Kidney (tissue), 19 donors: Measurements from ENCODE around the gene FAM25C. TPM values are rescaled to one million over a fixed set of nuclear protein-coding genes. Genes with fewer than 3 reads are reported as not detected.
"Not testable (repeated sequence)": the region's sequence is repeated elsewhere in the genome, so short reads cannot be mapped to it uniquely, and the experiment has no call there.

Experiments used
- DNase-seq, 5 donors: peaks; one replicate each; pipeline ENCODE4 v3.0.0-alpha.2; 2013 to 2020
- FAIRE-seq: peaks from 2 replicates; lab custom pipeline; 2012; peaks lifted over from hg19 to GRCh38; lab: Jason Lieb, UNC
- H3K27ac ChIP-seq, 2 donors: one replicate each; pipeline ENCODE4 v1.7.0; 2013; ENCODE audit warnings: low read depth in 2 of 2, low read length in 2 of 2, inconsistent platforms in 1 of 2
- H3K27me3 ChIP-seq: one replicate; pipeline ENCODE4 v1.7.1; 2013; ENCODE audit warnings: low read length, inconsistent platforms; ENCODE audit not compliant: control insufficient read depth, insufficient read depth
- H3K36me3 ChIP-seq, 3 donors: one replicate each; pipeline versions ENCODE4 v1.7.0 to v1.7.1; 2013; ENCODE audit warnings: low read length in 3 of 3, control low read depth in 1 of 3, inconsistent platforms in 1 of 3; ENCODE audit not compliant: insufficient read depth in 3 of 3, control insufficient read depth in 2 of 3
- H3K4me1 ChIP-seq, 3 donors: one replicate each; pipeline versions ENCODE4 v1.7.0 to v1.7.1; 2013; ENCODE audit warnings: low read length in 3 of 3, inconsistent platforms in 1 of 3, low read depth in 1 of 3; ENCODE audit not compliant: control insufficient read depth in 2 of 3, insufficient read depth in 2 of 3
- H3K4me3 ChIP-seq, 3 donors: one replicate each; pipeline versions ENCODE4 v1.7.0 to v1.8.1; 2013; ENCODE audit warnings: low read length in 3 of 3, control low read depth in 1 of 3, inconsistent platforms in 1 of 3
- H3K9ac ChIP-seq, 3 donors: one replicate each; pipeline versions ENCODE4 v1.7.0 to v1.7.1; 2013; ENCODE audit warnings: low read length in 3 of 3, control low read depth in 1 of 3, inconsistent platforms in 1 of 3
- H3K9me3 ChIP-seq, 3 donors: one replicate each; pipeline versions ENCODE4 v1.7.0 to v1.7.1; 2013; ENCODE audit warnings: low read length in 3 of 3, control low read depth in 1 of 3, inconsistent platforms in 1 of 3; ENCODE audit not compliant: control insufficient read depth in 2 of 3, insufficient read depth in 1 of 3
- intact Hi-C: fragments of 100-400 bp; cut with DNase I; formaldehyde crosslinking; loops from one replicate; pipeline ENCODE4 v1.11.1; 2022
- long read RNA-seq, 10 donors: library from polyadenylated mRNA in 1 of 10; unstranded in 1 of 10; transcript quantifications; one replicate each; pipeline ENCODE4 v2.0.0 and lab custom pipeline, GENCODE V29; 2021 to 2026
- polyA plus RNA-seq: library from polyadenylated mRNA; stranded (reverse); fragments of 350-450 nt; fragmentation: Illumina TruSeq; extraction: RNeasy Lipid Tissue Mini Kit (QIAGEN cat#74804); gene quantifications from one replicate; pipeline ENCODE4 v1.2.3, GENCODE V29; 2014; ENCODE audit warnings: low read depth, low replicate concordance; ENCODE audit not compliant: insufficient read depth
- total RNA-seq: library from RNA; stranded (reverse); fragmentation: NEBNext Ultra II Directional; extraction: Animal tissue kit (Norgen Biotek cat#: 25700); gene quantifications from one replicate; pipeline ENCODE4 v1.2.1, GENCODE V29; 2021
- donor health status: control.
- donor health status: control.
- donor health status: DM: yes; HTN: yes; CAD: no.
- donor health status: Normal renal cell carcinoma (clear cell type).

Gene FAM25C
- total RNA-seq (not detected), polyA plus RNA-seq (not detected)
- long read RNA-seq, donor 1 = 0 reads
- long read RNA-seq, donor 2 = 0 reads
- long read RNA-seq, donor 3 = 0 reads
- long read RNA-seq, donor 4 = 0 reads
- long read RNA-seq, donor 5 = 0 reads
- long read RNA-seq, donor 6 = 0 reads
- long read RNA-seq, donor 7 = 0 reads
- long read RNA-seq, donor 8 = 0 reads
- long read RNA-seq, donor 9 = 0 reads
- long read RNA-seq, donor 10 = 0 reads

- H3K4me1 ChIP-seq, FAIRE-seq, H3K27ac ChIP-seq, intact Hi-C loops, H3K36me3 ChIP-seq, DNase-seq, H3K9ac ChIP-seq, H3K9me3 ChIP-seq, H3K4me3 ChIP-seq, H3K27me3 ChIP-seq: not testable (repeated sequence)
These were observed at the start of gene FAM25C for GRCh38 chr10:47999691-48000090. Gene FAM25C (minus strand): TSS chr10:47999791. CDS start chr10:47999765, 26 bp downstream.

- H3K9ac ChIP-seq, H3K4me3 ChIP-seq, H3K4me1 ChIP-seq, H3K27ac ChIP-seq, H3K27me3 ChIP-seq, DNase-seq, H3K9me3 ChIP-seq, intact Hi-C loops, FAIRE-seq, H3K36me3 ChIP-seq: not testable (repeated sequence)
These were observed 45.0 kb upstream of the FAM25C start for GRCh38 chr10:48044557-48044956.

GRCh38 chr10:48031390-48031789 is 31.8 kb upstream of the FAM25C start:
- FAIRE-seq = not testable (repeated sequence)
- peak in 1 of 5 donors; percentile 18 for DNase-seq

DNA sequence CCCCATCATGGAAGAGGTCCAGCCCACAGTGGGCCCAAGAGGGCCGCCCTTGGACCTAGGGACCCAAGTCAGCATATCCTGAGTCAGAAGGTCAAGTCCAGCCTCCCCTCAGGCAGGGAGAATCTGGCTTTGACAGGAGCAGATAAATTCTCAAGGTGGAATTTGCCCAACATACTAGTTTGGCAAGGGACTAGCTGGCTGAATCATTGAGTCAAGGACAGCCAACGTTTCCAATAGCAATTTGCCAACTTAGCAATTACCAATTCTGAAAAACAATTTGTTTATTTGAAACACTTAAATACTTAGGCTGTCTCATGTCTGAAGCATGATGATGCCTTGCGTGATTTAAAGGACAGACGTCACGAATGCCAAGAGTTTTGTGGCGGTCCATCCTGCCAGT is 2.7 kb upstream of the FAM25C start:
- intact Hi-C loops, H3K36me3 ChIP-seq, H3K27me3 ChIP-seq, H3K4me3 ChIP-seq, H3K27ac ChIP-seq, H3K4me1 ChIP-seq, H3K9me3 ChIP-seq, DNase-seq, FAIRE-seq, H3K9ac ChIP-seq: not testable (repeated sequence)

More at GRCh38 chr10:48031390-48031789, 31.8 kb upstream of the FAM25C start:
- H3K27ac ChIP-seq, intact Hi-C loops, H3K4me3 ChIP-seq, H3K27me3 ChIP-seq, H3K9me3 ChIP-seq, H3K4me1 ChIP-seq, H3K36me3 ChIP-seq, H3K9ac ChIP-seq: not testable (repeated sequence)

GRCh38 chr10:47994045-47994444 is 5.5 kb downstream of the FAM25C start:
- FAIRE-seq, intact Hi-C loops, H3K9ac ChIP-seq, H3K9me3 ChIP-seq, H3K4me1 ChIP-seq, H3K36me3 ChIP-seq, H3K27ac ChIP-seq, H3K4me3 ChIP-seq, H3K27me3 ChIP-seq, DNase-seq: not testable (repeated sequence)

DNA sequence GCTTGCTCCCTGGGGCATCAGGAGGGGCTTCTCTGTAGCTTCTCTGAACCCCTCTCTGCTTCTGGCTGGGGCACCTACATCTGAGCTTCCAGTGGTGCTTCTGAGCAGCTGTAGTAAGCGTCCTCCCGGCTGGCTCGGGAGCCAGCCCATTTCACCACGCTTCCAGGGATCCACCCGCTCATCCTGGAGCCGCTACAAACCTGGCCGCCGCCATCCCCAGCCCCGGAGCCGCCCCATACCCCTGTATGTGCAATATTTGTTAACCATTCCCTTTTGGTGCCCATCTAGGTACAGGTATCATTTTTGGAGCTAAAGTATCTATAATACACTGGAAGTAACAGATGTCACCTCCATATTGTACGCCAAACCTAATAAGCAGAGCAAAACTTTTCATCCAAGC is 7.0 kb downstream of the FAM25C start:
- H3K4me1 ChIP-seq, FAIRE-seq, H3K4me3 ChIP-seq, H3K27ac ChIP-seq, H3K9me3 ChIP-seq, intact Hi-C loops, H3K27me3 ChIP-seq, H3K9ac ChIP-seq, H3K36me3 ChIP-seq: not testable (repeated sequence)
- DNase-seq = peak in 1 of 5 donors; percentile 51

DNA sequence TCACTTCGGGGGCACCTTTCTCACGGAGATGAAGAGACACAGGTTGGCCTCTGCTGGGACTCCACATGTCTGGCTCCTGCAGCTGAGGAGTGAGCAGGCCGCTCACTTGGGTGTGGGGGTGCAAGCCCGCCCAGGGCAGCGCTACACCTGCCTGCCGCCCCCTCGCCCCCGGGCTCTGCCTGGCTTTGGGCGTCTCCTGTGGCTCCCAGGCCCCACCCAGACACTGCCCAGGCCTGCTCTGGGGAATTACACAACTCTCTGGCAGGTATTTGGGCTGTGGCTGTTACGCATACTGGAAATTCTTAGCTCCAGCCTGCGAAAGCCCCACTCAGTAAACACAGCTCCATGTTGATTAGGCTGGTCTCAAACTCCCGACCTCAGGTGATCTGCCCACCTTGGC is 7.9 kb downstream of the FAM25C start:
- intact Hi-C loops, FAIRE-seq: not testable (repeated sequence)

GRCh38 chr10:47990097-47990496 is 9.5 kb downstream of the FAM25C start:
- H3K4me3 ChIP-seq, intact Hi-C loops, H3K27ac ChIP-seq, H3K9ac ChIP-seq, H3K36me3 ChIP-seq, DNase-seq, H3K9me3 ChIP-seq, FAIRE-seq, H3K27me3 ChIP-seq, H3K4me1 ChIP-seq: not testable (repeated sequence)

More for the DNA sequence above, 7.9 kb downstream of the FAM25C start:
- not testable (repeated sequence) for H3K27me3 ChIP-seq, H3K27ac ChIP-seq, H3K4me3 ChIP-seq, H3K4me1 ChIP-seq, H3K9ac ChIP-seq, H3K9me3 ChIP-seq, H3K36me3 ChIP-seq
- DNase-seq = peak in 1 of 5 donors; percentile 37
